Endothelial cell of hepatic sinusoid (primary cell): ENCODE data around the gene TMEM132D.

ENCODE experiments used
- in situ Hi-C: cut with HindIII; loops from 2 replicates; pipeline ENCODE4 v1.10.0; 2017; ENCODE audit warnings: low sequenced_read_pairs

Gene TMEM132D

DNA sequence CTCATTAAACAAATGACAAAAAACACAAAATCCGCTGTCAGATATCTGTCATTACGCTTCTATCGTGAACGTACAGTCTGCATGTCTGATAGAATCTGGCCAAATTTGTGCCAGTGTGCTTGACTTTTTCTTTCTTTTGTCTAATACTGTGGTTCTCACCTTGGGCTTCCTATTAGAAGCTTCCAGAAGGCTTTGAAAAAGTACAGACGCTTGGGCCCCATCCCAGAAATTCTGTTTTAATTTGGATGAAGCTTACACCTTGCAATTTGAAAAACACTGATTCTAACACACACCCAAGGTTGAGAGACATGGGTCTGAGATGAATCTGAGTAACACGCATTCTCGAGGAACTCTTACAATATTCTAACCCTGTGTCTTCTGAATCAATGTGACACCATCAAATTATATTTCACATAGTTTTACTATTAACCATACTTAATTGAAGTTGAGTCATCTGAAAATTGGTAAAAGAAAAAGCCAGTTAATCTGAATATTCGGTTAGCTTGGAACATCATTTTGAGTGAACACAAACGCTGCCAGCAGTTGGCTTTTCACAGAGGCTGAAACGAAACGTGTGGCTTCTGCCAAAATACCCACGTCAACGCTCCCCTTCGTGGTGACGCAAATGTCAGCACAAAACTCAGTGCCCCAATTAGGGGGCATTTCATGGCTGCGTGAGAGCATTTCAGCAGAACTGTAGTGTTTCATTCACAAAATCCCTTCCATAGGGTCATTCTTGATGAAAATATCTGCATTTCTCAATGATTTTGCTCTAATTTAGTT lies 420.5 kb downstream of the TMEM132D start:
- in situ Hi-C loops: no loop called here

DNA sequence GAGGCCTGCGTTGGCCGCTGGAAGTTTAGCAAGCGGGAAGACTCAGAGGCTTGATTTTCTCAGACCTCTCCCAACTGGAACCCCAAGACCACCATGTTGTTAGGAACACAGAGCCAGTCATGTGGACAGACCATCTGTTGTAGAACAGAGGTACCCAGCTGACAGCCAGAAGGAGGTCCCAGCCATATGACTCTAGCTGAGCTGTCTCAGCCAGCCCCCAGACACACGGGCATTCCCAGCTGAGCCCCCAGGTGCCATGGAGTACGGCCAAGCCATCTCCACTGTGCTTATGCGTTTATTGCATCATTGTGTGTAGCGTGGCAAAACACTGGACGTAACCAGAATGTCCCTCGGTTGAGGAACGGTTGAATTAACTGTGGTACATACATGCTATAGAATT lies 421.9 kb downstream of the TMEM132D start:
- in situ Hi-C loops: no loop called here

DNA sequence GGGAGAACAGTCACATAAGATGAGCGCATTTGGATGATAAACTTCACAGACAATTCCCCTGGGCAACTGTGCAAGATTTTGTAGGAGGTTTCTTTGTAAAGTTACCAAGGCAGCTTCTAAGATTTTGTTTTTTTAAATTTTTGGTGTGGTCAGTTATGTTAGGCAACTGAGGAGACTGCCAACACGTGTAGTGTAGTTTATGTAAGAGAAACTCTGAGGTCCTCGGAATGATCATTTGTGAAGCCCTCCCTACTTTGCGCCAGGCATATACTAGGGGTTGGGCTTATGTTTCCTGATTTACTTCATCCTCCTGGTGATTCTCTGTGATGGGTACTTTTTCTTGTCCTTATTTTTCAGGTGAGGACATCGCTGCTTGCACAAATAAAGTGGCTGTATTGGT lies 433.6 kb downstream of the TMEM132D start:
- in situ Hi-C loops: no loop called here

DNA sequence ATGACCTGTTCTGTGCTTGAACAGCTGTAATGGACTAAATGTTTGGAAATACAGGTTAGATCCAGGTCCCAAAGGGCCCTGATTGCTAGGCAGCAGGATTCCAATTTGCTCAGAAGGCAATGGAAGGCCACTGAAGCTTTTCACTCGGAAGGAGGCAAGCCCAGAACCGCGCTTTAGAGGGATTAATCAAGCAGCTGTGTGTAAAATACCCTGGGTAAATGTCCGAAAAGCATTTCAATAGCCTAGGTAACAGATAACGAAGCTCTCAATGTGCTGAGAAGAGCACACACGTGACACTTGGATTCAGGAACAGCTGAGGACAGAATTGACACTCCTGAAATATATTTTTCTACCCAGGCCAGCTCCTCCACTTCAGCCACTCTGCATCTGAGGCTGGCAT lies 436.1 kb downstream of the TMEM132D start:
- in situ Hi-C loops: no loop called here

GRCh38 chr12:129467289-129467688 lies 436.5 kb downstream of the TMEM132D start:
- in situ Hi-C loops: no loop called here

DNA sequence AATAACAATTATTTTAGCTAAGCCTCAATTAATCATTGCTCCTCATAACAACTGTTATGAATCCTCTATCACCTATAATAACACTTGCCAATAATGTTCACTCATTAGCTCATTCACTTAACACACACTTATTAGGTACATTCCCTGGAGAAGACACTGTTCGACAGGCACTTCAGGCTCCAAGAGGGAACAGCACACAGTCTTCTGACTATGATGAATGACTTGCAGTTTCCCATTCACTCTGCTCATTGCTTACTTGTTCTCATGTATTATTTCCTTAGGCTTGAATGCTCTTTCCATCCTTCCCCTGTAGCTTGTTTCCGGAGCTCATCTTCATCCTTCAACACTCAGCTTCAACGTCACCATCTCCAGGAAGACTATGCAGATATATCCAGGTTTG lies 437.3 kb downstream of the TMEM132D start:
- in situ Hi-C loops: no loop called here

DNA sequence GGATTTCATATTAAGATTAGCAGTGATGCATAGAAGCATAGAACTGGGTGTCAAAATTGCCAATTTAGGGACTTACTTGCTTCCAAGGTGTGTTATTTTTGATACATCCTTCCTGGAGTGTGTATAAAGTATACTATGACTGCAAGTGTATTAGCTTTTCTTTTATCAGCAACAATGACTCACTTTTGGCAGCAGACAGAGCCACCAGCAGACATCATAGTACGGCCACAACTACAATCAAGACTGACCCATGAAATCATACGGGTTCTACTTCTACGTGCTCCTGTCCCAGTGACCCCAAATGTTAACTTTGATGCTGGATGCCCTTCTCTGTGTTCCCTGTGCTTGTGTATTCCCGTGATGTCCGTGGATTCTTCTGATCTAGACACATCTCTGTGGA lies 443.9 kb downstream of the TMEM132D start:
- in situ Hi-C loops: no loop called here

DNA sequence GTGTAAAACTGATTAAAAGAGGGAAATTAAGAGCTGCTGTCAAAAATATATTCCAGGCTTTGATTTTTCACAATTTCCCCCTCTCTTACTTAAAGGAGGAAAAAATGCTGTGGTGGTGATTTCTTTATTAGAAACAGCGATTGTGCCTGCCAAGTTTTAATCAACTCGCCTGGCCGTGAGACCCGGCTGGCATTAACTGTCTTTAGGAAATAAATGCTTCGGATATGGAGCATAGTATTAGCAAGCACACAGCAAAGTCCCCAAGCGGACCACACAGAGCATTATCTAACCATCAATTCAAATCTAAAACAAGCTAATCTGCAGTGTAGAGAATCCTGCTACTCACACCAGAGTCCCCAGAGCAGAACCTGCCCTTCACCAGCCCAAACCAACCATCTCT lies 457.1 kb downstream of the TMEM132D start:
- in situ Hi-C loops: no loop called here

- in situ Hi-C loops: no loop called here
Observed at GRCh38 chr12:129440278-129440677, 463.5 kb downstream of the TMEM132D start.

DNA sequence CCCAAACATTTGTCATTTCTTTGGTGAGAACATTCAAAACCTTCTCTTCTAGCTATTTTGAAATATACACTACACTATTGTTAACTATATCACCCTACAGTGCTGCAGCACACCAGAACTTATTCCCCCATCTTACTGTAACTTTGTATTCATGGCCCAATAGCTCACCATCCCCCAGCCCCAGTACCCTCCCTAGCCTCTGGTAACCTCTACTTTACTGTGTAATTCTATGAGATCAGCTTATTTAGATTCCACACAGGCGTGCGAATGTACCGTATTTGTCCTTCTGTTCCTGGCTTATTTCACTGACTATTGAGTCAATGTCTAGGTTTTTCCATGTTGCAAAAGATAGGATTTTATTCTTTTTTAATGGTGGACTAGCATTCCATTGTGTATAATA lies 469.0 kb downstream of the TMEM132D start:
- in situ Hi-C loops: no loop called here

DNA sequence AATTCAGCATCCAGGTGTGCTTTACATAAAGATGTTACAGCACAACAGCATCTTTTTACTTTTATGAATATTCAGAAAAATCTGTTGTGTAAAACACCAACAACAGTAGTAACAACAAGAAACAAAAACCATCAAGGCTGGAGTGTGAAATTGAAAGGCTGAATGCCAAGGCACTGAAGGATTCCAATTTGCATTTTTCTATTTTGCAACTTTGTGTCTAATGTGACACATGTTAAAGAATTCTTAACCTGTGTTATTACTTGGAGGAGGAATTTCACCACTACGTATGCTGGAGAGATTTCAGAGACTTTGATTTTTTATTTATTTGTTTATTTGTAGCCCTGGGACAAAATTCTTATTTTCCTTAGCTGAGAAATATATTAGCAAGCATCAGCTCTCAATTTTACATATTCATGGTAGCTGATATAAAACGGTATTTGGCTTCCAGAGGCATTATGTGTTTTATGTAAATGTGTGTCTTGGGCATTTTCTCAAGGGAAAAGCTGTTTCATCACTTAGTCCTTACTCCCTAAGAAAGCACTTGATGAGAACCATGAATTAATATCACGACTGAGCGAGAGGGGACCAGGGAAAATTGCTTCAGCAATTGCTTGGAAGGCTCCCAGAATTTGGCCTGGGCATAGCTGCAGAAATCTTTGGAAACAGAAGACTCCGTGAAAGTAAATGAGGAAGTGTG lies 475.4 kb downstream of the TMEM132D start:
- in situ Hi-C loops: no loop called here

DNA sequence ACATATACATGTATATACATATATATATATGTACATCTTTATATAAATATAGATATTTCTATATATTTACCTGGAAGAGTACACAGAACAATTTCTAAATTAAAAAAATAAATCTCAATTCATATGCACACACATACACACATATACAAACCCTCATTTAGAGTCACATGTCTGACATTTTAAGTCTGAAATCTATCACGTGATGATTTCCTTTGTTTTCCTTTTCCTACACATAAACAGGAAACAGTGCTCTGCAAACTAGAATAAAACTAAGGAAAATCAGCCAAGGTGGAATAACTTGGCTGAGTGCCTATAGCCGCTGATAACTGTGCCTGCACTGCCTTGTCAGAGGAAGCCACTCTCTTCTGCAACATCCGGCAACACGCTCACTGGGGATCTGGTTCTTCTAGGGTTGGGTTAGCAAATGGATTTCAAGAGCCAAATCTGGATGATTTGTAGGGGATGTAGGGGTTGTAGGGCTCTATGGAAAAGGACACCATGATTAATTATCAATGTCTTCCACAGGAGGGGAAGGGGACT lies 480.7 kb downstream of the TMEM132D start:
- in situ Hi-C loops: no loop called here

DNA sequence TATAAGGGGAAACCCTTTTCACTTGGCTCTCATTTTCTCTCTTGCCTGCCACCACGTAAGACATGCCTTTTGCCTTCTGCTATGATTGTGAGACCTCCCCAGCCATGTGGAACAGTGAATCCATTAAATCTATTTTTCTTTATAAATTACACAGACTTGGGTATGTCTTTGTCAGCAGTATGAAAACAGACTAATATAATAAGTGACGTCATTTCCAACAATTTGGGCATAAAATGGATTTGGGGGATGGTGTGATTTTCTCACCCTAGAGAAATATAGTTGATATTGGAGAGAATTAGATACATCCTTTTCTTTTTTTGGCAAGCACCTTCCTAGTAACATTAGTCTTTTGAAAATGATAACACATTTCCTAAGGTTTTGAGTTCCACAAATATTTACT lies 490.5 kb downstream of the TMEM132D start:
- in situ Hi-C loops: no loop called here

DNA sequence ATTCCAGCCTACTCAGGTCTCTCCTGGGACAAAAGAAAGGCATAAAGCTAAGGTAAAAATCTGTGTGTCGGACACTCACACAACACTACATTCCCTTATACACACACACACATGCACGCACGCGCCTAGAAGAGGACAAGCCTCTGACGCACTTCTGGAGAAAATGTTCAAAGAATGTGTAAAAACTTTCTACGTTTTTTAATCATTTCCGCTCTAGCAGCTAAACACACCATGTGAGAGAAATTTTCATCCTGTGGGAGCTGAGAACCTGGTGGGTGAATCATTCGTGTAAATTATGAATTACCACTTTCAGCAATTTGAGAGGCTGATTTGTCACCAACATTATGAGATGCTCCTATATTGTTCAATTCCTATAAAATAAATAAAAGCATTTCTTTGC lies 494.5 kb downstream of the TMEM132D start:
- in situ Hi-C loops: loop anchor here (5.0 kb wide), 2 partner anchors 93 to 102 kb away; no protein-coding TSS in a partner anchor

GRCh38 chr12:129404556-129404955 lies 499.3 kb downstream of the TMEM132D start:
- in situ Hi-C loops: no loop called here

GRCh38 chr12:129401572-129401971 lies 502.3 kb downstream of the TMEM132D start:
- in situ Hi-C loops: no loop called here

DNA sequence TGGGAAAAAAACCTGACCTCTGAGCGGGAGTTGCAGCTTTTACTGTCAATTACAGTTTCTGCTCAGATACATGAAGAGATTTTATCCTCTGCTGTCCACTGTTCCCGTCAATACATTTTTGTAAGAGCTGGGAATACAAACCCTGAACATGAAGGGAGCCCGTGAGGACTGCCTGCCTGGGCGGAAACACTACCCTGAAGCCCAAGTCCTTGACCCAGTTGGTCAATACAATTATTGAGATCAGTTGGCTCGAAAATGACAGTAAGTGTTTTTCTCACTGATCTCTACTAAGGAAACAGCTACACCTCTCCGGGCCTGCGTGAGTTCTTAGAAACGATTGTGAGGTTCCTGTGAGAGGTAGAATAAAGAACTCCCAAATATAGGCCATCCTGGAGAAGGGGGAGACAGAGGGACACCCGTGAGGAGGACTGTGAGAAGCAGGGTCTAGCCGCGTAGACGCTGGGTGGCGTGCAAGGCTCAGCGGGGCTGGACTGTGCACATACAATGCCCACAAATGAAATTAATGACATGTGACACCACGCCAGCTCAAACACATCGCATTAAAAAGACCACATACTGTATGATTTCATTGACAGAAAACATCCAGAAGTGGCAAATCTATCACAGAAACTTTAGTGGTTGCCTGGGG lies 509.5 kb downstream of the TMEM132D start:
- in situ Hi-C loops: no loop called here

- in situ Hi-C loops: no loop called here
Observed at GRCh38 chr12:129393357-129393937, 510.4 kb downstream of the TMEM132D start.

- in situ Hi-C loops: no loop called here
Observed at GRCh38 chr12:129385637-129385990, 518.2 kb downstream of the TMEM132D start.

DNA sequence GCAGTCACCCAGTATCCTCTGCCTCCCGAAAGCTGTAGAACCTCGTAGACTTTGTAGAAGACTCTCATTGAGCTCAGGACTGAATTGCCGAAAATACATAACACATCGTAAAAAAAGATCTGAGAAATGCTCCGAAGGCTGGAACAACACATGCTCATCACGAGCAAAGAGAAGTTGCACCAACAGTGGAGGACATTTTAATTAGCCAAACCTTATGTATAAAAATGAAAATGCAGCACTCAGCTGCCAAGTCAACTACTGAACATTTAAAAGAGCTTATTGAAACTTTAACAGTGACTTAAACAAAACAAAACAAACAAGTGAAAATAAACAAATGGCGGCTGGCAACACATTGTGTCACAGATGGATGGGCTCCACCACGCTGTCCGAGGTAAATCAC lies 519.9 kb downstream of the TMEM132D start:
- in situ Hi-C loops: no loop called here

- in situ Hi-C loops: no loop called here
Observed at GRCh38 chr12:129381715-129382114, 522.1 kb downstream of the TMEM132D start.
